SH-SY5Y (cell line): ENCODE data around the gene DAAM1.

Experiments used
- GATA2 ChIP-seq: IDR thresholded peaks from 2 replicates; pipeline ENCODE4 v1.6.1; 2011; ENCODE audit warnings: mild to moderate bottlenecking, low read depth, low read length
- GATA3 ChIP-seq: IDR thresholded peaks from 2 replicates; pipeline ENCODE4 v1.6.1; 2011; ENCODE audit warnings: low read depth, mild to moderate bottlenecking, low read length, moderate library complexity

DAAM1 gene

GRCh38 chr14:59228421-59228820 lies 40.0 kb downstream of the DAAM1 start:
- no peak for TF ChIP-seq GATA3
- no peak for TF ChIP-seq GATA2

- no peak for TF ChIP-seq GATA2
Observed at GRCh38 chr14:59229653-59230406, 41.4 kb downstream of the DAAM1 start.

- TF ChIP-seq GATA2: no peak
- TF ChIP-seq GATA3: no peak
Observed at GRCh38 chr14:59236195-59236594, 47.7 kb downstream of the DAAM1 start.

GRCh38 chr14:59238216-59238615 lies 49.7 kb downstream of the DAAM1 start:
- TF ChIP-seq GATA3: no peak
- no peak for TF ChIP-seq GATA2

- TF ChIP-seq GATA3 (no peak), GATA2 (no peak)
Observed at GRCh38 chr14:59239022-59239421, 50.6 kb downstream of the DAAM1 start.

- no peak for TF ChIP-seq GATA3
- TF ChIP-seq GATA2: no peak
Observed at GRCh38 chr14:59240356-59240755, 51.9 kb downstream of the DAAM1 start.

- TF ChIP-seq GATA2 (no peak), GATA3 (no peak)
Observed at GRCh38 chr14:59241121-59241520, 52.7 kb downstream of the DAAM1 start.

- TF ChIP-seq GATA2: no peak
- TF ChIP-seq GATA3: no peak
Observed at GRCh38 chr14:59243174-59243573, 54.7 kb downstream of the DAAM1 start.

GRCh38 chr14:59244581-59244980 lies 56.1 kb downstream of the DAAM1 start:
- no peak for TF ChIP-seq GATA3
- no peak for TF ChIP-seq GATA2

- TF ChIP-seq GATA2 (no peak), GATA3 (no peak)
Observed at GRCh38 chr14:59245809-59246295, 57.4 kb downstream of the DAAM1 start.

- TF ChIP-seq GATA3 (no peak), GATA2 (no peak)
Observed at GRCh38 chr14:59246566-59246965, 58.1 kb downstream of the DAAM1 start.

- TF ChIP-seq GATA3: no peak
- TF ChIP-seq GATA2: no peak
Observed at GRCh38 chr14:59247801-59248584, 59.5 kb downstream of the DAAM1 start.

GRCh38 chr14:59249029-59249428 lies 60.6 kb downstream of the DAAM1 start:
- TF ChIP-seq GATA2 (no peak), GATA3 (no peak)

- no peak for TF ChIP-seq GATA3
- no peak for TF ChIP-seq GATA2
Observed at GRCh38 chr14:59251811-59252771, 63.6 kb downstream of the DAAM1 start.
